CD1c-positive myeloid dendritic cell (primary cell): ENCODE measurements around the gene PCF11.

Experiments used
- DNase-seq: peaks from one replicate; pipeline ENCODE4 v3.0.0-alpha.2; 2016; ENCODE audit errors: extremely low spot score

The PCF11 gene

GRCh38 chr11:83156144-83156995 lies 561 bp upstream of the PCF11 start:
- DNase-seq: peak; percentile 99

GRCh38 chr11:83157594-83158356 lies 844 bp downstream of the PCF11 start:
- DNase-seq: peak; percentile 82

GRCh38 chr11:83158357-83158786 lies 1.4 kb downstream of the PCF11 start:
- DNase-seq: no peak

- DNase-seq: peak; percentile 27
These were observed 2.3 kb downstream of the PCF11 start for GRCh38 chr11:83158965-83159901.

- peak; percentile 44 for DNase-seq
These were observed 3.3 kb downstream of the PCF11 start for GRCh38 chr11:83159902-83160865.

- no peak for DNase-seq
These were observed 4.8 kb downstream of the PCF11 start for GRCh38 chr11:83161610-83162199.

- no peak for DNase-seq
These were observed 5.4 kb downstream of the PCF11 start for GRCh38 chr11:83162377-83162776.

GRCh38 chr11:83166193-83166866 lies 9.4 kb downstream of the PCF11 start:
- no peak for DNase-seq

- DNase-seq: no peak
These were observed 11.8 kb downstream of the PCF11 start for GRCh38 chr11:83168756-83169155.

- no peak for DNase-seq
These were observed 13.9 kb downstream of the PCF11 start for GRCh38 chr11:83170865-83171264.

GRCh38 chr11:83172551-83172950 lies 15.6 kb downstream of the PCF11 start:
- no peak for DNase-seq

- peak; percentile 51 for DNase-seq
These were observed 17.1 kb downstream of the PCF11 start for GRCh38 chr11:83174008-83174407.

- DNase-seq: no peak
These were observed 18.9 kb downstream of the PCF11 start for GRCh38 chr11:83175815-83176214.

GRCh38 chr11:83181815-83182214 lies 24.9 kb downstream of the PCF11 start:
- no peak for DNase-seq

- DNase-seq: no peak
These were observed 28.8 kb downstream of the PCF11 start for GRCh38 chr11:83185767-83186166.

- DNase-seq: no peak
These were observed 30.5 kb downstream of the PCF11 start for GRCh38 chr11:83187465-83187864.

GRCh38 chr11:83191491-83191890 lies 34.6 kb downstream of the PCF11 start:
- no peak for DNase-seq

- DNase-seq: no peak
These were observed 35.1 kb downstream of the PCF11 start for GRCh38 chr11:83191986-83192385.

GRCh38 chr11:83192606-83193245 lies 35.8 kb downstream of the PCF11 start:
- no peak for DNase-seq
